Measurements from ENCODE around the gene CEP112.

DNA sequence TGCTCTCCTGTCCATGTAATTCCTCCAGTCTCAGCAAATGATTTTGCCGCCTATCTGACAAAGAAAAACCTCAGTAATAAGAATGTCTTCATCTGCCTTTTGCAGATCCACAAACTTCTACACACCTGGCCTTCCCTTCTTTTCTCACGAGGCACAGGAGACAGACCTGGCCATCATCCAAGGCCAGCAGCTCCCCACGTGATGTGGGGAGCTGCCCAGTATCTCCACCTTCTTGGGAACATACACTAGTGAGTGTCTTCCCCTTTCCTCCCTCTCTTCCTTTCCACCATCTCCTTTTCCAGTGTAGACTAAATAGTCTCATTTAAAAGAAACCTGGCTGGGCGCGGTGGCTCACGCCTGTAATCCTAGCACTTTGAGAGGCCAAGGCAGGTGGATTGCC, 274.4 kb downstream of the CEP112 start:
- TF ChIP-seq, protein P1, sequence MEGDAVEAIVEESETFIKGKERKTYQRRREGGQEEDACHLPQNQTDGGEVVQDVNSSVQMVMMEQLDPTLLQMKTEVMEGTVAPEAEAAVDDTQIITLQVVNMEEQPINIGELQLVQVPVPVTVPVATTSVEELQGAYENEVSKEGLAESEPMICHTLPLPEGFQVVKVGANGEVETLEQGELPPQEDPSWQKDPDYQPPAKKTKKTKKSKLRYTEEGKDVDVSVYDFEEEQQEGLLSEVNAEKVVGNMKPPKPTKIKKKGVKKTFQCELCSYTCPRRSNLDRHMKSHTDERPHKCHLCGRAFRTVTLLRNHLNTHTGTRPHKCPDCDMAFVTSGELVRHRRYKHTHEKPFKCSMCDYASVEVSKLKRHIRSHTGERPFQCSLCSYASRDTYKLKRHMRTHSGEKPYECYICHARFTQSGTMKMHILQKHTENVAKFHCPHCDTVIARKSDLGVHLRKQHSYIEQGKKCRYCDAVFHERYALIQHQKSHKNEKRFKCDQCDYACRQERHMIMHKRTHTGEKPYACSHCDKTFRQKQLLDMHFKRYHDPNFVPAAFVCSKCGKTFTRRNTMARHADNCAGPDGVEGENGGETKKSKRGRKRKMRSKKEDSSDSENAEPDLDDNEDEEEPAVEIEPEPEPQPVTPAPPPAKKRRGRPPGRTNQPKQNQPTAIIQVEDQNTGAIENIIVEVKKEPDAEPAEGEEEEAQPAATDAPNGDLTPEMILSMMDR (conservative IDR thresholded peaks at IDR 0.05 in 1 of 2, IDR thresholded peaks at IDR 0.05 in 1 of 2; ENCODE audit: low read depth in 1 of 2, low read length in 2 of 2): no peak
- TF ChIP-seq EZH2 (IDR thresholded peaks at IDR 0.05; ENCODE audit: low read length, missing control alignments): no peak

Data from fibroblast of lung (primary cell).